ENCODE data around the gene PAM. TPM values are rescaled to one million over a fixed set of nuclear protein-coding genes. Genes with fewer than 3 reads are reported as not detected.

The PAM gene
- total and polyA plus RNA-seq, 2 of the 8 experiments (the other 6 are each of a cell fraction or from before 2014, with no cell fraction given), result 30.4 to 67.8 TPM

GRCh38 chr5:102759289-102759688, 4.2 kb downstream of the PAM start:
- Histone ChIP-seq H3K9me3 (ENCODE audit: insufficient read depth in 2 of 2, low read depth in 1 of 2, low read length in 1 of 2) (no peaks in the 10 kb centered on the region), H2AK5ac (ENCODE audit: low read depth, low read length) (no peak overlapping the region), H3K4ac (replicated peaks; ENCODE audit: insufficient read length, low read depth, low read length) (no peak overlapping the region), H3K14ac (ENCODE audit: insufficient read length) (no peak overlapping the region), H2BK20ac (ENCODE audit: low read length) (no peak overlapping the region), H3K23ac (ENCODE audit: insufficient read length) (no peak overlapping the region), H3K56ac (replicated peaks; ENCODE audit: insufficient read length, low read depth, low read length) (no peak overlapping the region), H3K27ac (ENCODE audit: low read depth, low read length) (no peak overlapping the region), H3K4me3 (ENCODE audit: extremely low read depth in 1 of 4, insufficient read depth in 2 of 4, low read depth in 3 of 4, low read length in 4 of 4) (no peak overlapping the region), H4K8ac (ENCODE audit: extremely low read depth, insufficient read depth, low read length) (no peak overlapping the region), H4K5ac (ENCODE audit: insufficient read length, low read depth, low read length) (no peak overlapping the region), H4K91ac (replicated peaks; ENCODE audit: insufficient read length, low read length) (no peak overlapping the region), H3K4me2 (ENCODE audit: insufficient read depth in 1 of 2, low read depth in 2 of 2, low read length in 2 of 2) (no peak overlapping the region), H3K4me1 (replicated peaks in 1 of 4; ENCODE audit: control insufficient read depth in 3 of 4, insufficient read depth in 4 of 4, low read length in 3 of 4) (peaks cover 0 to 7% (median 5%) of the 10 kb centered on the region in 4 experiments; a peak in 5 of 7 replicates), H3K79me2 (ENCODE audit: control insufficient read depth in 1 of 2, insufficient read depth in 2 of 2, low read length in 2 of 2) (peaks cover 0 to 41% of the 10 kb centered on the region in 2 experiments; a peak in 2 of 4 replicates), H3K79me1 (ENCODE audit: low read depth, low read length) (no peaks in the 10 kb centered on the region; the same call in 1 of the 2 replicates), H2BK120ac (replicated peaks; ENCODE audit: low read depth, low read length) (no peak overlapping the region), H3K36me3 (ENCODE audit: control insufficient read depth in 2 of 4, insufficient read depth in 4 of 4, low read length in 3 of 4) (no peaks in the 10 kb centered on the region), H2BK12ac (ENCODE audit: low read depth, low read length) (no peak overlapping the region), H2BK5ac (ENCODE audit: low read depth, low read length) (no peak overlapping the region), H3K18ac (ENCODE audit: extremely low read depth, low read length) (no peak overlapping the region), H3K27me3 (replicated peaks in 1 of 4; ENCODE audit: control insufficient read depth in 3 of 4, extremely low read depth in 1 of 4, insufficient read depth in 3 of 4, low read length in 3 of 4) (peaks cover 0 to 2% (median under 1%) of the 10 kb centered on the region in 4 experiments; a peak in 4 of 7 replicates), H3K9ac (replicated peaks in 1 of 4; ENCODE audit: extremely low read depth in 1 of 4, low read depth in 3 of 4, low read length in 3 of 4) (no peak overlapping the region), H2BK15ac (ENCODE audit: low read length) (no peak overlapping the region), H4K20me1 (replicated peaks in 1 of 2; ENCODE audit: control insufficient read depth in 1 of 2, insufficient read depth in 2 of 2, low read length in 2 of 2) (peaks cover 0 to 2% of the 10 kb centered on the region in 2 experiments), H3K23me2 (ENCODE audit: low read depth, low read length) (peaks cover 15% of the 10 kb centered on the region), H2AFZ (ENCODE audit: low read length) (no peak overlapping the region)
- DNase-seq (ENCODE audit: low read depth in 1 of 2, low spot score in 2 of 2), result no peak
- ChIA-PET CTCF (ENCODE audit: partially characterized antibody) (no interaction called here), POLR2A (ENCODE audit: partially characterized antibody) (no interaction called here)
- no peak for FAIRE-seq
- 71% methylated on average over 1 of the region's 1 CpG; no CpG with 5 or more reads in 1 of the 2 experiments for WGBS, 2 experiments (ENCODE audit: extremely low coverage in 1 of 2, insufficient coverage in 1 of 2, insufficient read length in 1 of 2, insufficient replicate concordance in 2 of 2, low coverage in 1 of 2, low lambda C conversion rate in 2 of 2, missing lambda C conversion rate in 1 of 2)
- TF ChIP-seq CHD1 (IDR thresholded peaks at IDR 0.05; ENCODE audit: low read depth, low read length) (no peak), CREB1 (IDR thresholded peaks at IDR 0.05) (no peak), GABPA (IDR thresholded peaks at IDR 0.05; ENCODE audit: borderline replicate concordance, insufficient read depth, low read length) (no peak), KDM4A (IDR thresholded peaks at IDR 0.05; ENCODE audit: low read depth, low read length, severe bottlenecking) (no peak), SIRT6 (IDR thresholded peaks at IDR 0.05; ENCODE audit: low read length) (no peak), SIX5 (IDR thresholded peaks at IDR 0.05; ENCODE audit: low read depth, low read length) (no peak), MAFK (IDR thresholded peaks at IDR 0.05; ENCODE audit: low read depth, low read length) (no peak), NANOG (IDR thresholded peaks at IDR 0.05; ENCODE audit: insufficient read depth, low read depth, low read length, poor library complexity, severe bottlenecking) (no peak), TCF12 (IDR thresholded peaks at IDR 0.05; ENCODE audit: low read depth, low read length) (no peak)

All from H1 (cell line).